Type B pancreatic cell (in vitro differentiated cells): Measurements from ENCODE around the gene RABEP1. TPM values are rescaled to one million over a fixed set of nuclear protein-coding genes. Genes with fewer than 3 reads are reported as not detected.

Experiments
- DNase-seq: peaks from one replicate; pipeline ENCODE4 v3.0.0; 2021; ENCODE audit warnings: mixed read lengths; ENCODE audit not compliant: unreplicated experiment; ENCODE audit errors: extremely low spot score
- H3K27ac Mint-ChIP-seq: 2 replicates; pipeline ENCODE4 v1.8.0; 2021; ENCODE audit warnings: mild to moderate bottlenecking, mixed read lengths
- H3K27me3 Mint-ChIP-seq: 2 replicates; pipeline ENCODE4 v1.8.0; 2021; ENCODE audit warnings: mixed read lengths
- H3K36me3 Mint-ChIP-seq: 2 replicates; pipeline ENCODE4 v1.8.0; 2021; ENCODE audit warnings: mixed read lengths
- H3K4me1 Mint-ChIP-seq: one replicate; pipeline ENCODE4 v1.8.0; 2021; ENCODE audit warnings: mixed read lengths; ENCODE audit not compliant: unreplicated experiment
- H3K4me3 Mint-ChIP-seq: 2 replicates; pipeline ENCODE4 v1.8.0; 2021; ENCODE audit warnings: mild to moderate bottlenecking, mixed read lengths
- H3K9me3 Mint-ChIP-seq: 2 replicates; pipeline ENCODE4 v1.8.0; 2021; ENCODE audit warnings: mixed read lengths
- CTCF ChIP-seq: fragments of 200-600 bp; sonication (generic); conservative IDR thresholded peaks from 2 replicates; pipeline ENCODE4 v1.5.0; 2021; ENCODE audit warnings: antibody characterized with exemption, mild to moderate bottlenecking
- total RNA-seq: library from RNA; stranded (reverse); gene quantifications from 2 replicates; pipeline ENCODE4 v1.2.1, GENCODE V29; 2021; ENCODE audit warnings: low replicate concordance

The RABEP1 gene
- total RNA-seq, 1 donor from 2014 or later: 43.7 TPM

GRCh38 chr17:5299383-5299782 is 17.3 kb downstream of the RABEP1 start:
- no peak overlapping the region for H3K4me3 Mint-ChIP-seq
- peaks cover 3% of the 10 kb centered on the region for H3K4me1 Mint-ChIP-seq
- H3K27me3 Mint-ChIP-seq: no peaks in the 10 kb centered on the region
- no peak for TF ChIP-seq CTCF
- peaks cover 14% of the 10 kb centered on the region for H3K36me3 Mint-ChIP-seq
- H3K9me3 Mint-ChIP-seq: no peaks in the 10 kb centered on the region
- DNase-seq: no peak
- H3K27ac Mint-ChIP-seq: no peak overlapping the region

GRCh38 chr17:5304636-5305035 is 22.6 kb downstream of the RABEP1 start:
- Mint-ChIP-seq H3K4me1 (peaks cover 7% of the 10 kb centered on the region), H3K4me3 (no peak overlapping the region), H3K9me3 (no peaks in the 10 kb centered on the region), H3K36me3 (peaks cover 9% of the 10 kb centered on the region), H3K27me3 (no peaks in the 10 kb centered on the region), H3K27ac (no peak overlapping the region)
- DNase-seq: no peak
- TF ChIP-seq CTCF: no peak

- no peaks in the 10 kb centered on the region for H3K27me3 Mint-ChIP-seq
- no peak overlapping the region for H3K4me3 Mint-ChIP-seq
- no peak for DNase-seq
- H3K27ac Mint-ChIP-seq: no peak overlapping the region
- no peaks in the 10 kb centered on the region for H3K9me3 Mint-ChIP-seq
- peaks cover 7% of the 10 kb centered on the region for H3K4me1 Mint-ChIP-seq
- peaks cover 17% of the 10 kb centered on the region for H3K36me3 Mint-ChIP-seq
- TF ChIP-seq CTCF: no peak
Measured at GRCh38 chr17:5309851-5310250, 27.8 kb downstream of the RABEP1 start.

- Mint-ChIP-seq H3K9me3 (peaks cover 5% of the 10 kb centered on the region), H3K36me3 (peaks cover 15% of the 10 kb centered on the region), H3K4me1 (no peaks in the 10 kb centered on the region), H3K27ac (no peak overlapping the region), H3K27me3 (no peaks in the 10 kb centered on the region), H3K4me3 (no peak overlapping the region)
- no peak for TF ChIP-seq CTCF
- DNase-seq: no peak
Measured at GRCh38 chr17:5325851-5326250, 43.8 kb downstream of the RABEP1 start.

GRCh38 chr17:5329784-5330557 is 47.9 kb downstream of the RABEP1 start:
- H3K27ac Mint-ChIP-seq: no peak overlapping the region
- DNase-seq: no peak
- no peak for TF ChIP-seq CTCF
- H3K9me3 Mint-ChIP-seq: no peaks in the 10 kb centered on the region
- no peaks in the 10 kb centered on the region for H3K27me3 Mint-ChIP-seq
- H3K4me3 Mint-ChIP-seq: no peak overlapping the region
- peaks cover 17% of the 10 kb centered on the region for H3K36me3 Mint-ChIP-seq
- H3K4me1 Mint-ChIP-seq: no peaks in the 10 kb centered on the region
